ENCODE measurements around the gene SEMA5B. TPM values are rescaled to one million over a fixed set of nuclear protein-coding genes. Genes with fewer than 3 reads are reported as not detected.

The SEMA5B gene
- total and polyA plus RNA-seq, 7 donors = 0.08 to 1.1 (median 0.43) TPM

DNA sequence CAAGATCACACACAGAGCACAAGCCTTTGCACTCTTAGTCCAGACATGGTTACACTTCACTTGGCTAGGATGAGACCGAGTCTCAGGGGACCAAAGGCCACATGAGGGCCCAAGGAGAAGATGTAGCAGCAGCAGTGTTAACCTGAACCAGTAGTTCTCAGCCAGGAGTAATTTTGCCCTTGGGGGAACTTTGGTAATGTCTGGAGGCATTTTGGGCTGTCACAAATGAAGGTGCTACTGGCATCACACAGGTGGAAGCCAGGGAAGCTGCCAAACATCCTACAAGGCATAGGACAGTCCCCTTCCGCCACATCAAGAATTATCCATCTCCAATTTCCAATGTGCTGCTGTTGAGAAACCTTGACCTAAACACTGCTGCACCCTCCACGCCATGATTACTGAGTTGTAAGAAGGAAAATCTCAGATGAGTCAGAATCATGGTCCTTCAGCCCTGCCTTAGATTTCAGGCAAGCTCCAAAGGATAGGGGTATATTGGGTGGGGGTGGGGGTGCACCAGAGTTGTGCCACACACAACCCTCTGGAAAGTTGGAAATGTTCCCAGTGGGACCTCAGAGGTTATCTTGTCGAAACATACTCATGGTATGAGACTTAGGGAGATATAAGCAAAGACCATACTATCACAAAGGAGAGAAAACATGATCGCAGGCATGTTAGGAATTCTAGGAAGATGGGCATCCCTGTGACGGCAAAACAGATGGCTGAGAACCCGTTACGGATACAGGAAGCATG is 36.2 kb downstream of the SEMA5B start:
- ATAC-seq (no peak), DNase-seq (peak in 1 of 2 donors; percentile 6)
- Histone ChIP-seq H3K4me3 (no peak overlapping the region), H3K4me1 (no peaks in the 10 kb centered on the region), H3K9me3 (no peaks in the 10 kb centered on the region), H3K27ac (no peak overlapping the region), H3K27me3 (ENCODE audit: insufficient read depth in 3 of 3, low read length in 2 of 3) (peaks cover 0 to 52% (median 5%) of the 10 kb centered on the region in 3 donors), H3K36me3 (ENCODE audit: insufficient read depth in 1 of 2, low read depth in 1 of 2) (no peaks in the 10 kb centered on the region)
- intact Hi-C loops (cut with DNase I) = no loop called here
- TF ChIP-seq, protein P1, sequence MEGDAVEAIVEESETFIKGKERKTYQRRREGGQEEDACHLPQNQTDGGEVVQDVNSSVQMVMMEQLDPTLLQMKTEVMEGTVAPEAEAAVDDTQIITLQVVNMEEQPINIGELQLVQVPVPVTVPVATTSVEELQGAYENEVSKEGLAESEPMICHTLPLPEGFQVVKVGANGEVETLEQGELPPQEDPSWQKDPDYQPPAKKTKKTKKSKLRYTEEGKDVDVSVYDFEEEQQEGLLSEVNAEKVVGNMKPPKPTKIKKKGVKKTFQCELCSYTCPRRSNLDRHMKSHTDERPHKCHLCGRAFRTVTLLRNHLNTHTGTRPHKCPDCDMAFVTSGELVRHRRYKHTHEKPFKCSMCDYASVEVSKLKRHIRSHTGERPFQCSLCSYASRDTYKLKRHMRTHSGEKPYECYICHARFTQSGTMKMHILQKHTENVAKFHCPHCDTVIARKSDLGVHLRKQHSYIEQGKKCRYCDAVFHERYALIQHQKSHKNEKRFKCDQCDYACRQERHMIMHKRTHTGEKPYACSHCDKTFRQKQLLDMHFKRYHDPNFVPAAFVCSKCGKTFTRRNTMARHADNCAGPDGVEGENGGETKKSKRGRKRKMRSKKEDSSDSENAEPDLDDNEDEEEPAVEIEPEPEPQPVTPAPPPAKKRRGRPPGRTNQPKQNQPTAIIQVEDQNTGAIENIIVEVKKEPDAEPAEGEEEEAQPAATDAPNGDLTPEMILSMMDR (IDR thresholded peaks at IDR 0.05) = no peak
- WGBS, 3 donors = 51 to 63% (median 55%) methylated on average over 8 of the region's 8 CpGs

GRCh38 chr3:122989856-122990575 is 37.5 kb downstream of the SEMA5B start:
- no peak for ATAC-seq
- no peak overlapping the region for H3K4me3 ChIP-seq
- no peak overlapping the region for H3K27ac ChIP-seq
- TF ChIP-seq, protein P1 (IDR thresholded peaks at IDR 0.05) = no peak
- WGBS, 3 donors = 92 to 95% (median 93%) methylated on average over 4 of the region's 4 CpGs
- intact Hi-C loops (cut with DNase I) = no loop called here
- H3K9me3 ChIP-seq = no peaks in the 10 kb centered on the region
- H3K36me3 ChIP-seq (ENCODE audit: insufficient read depth in 1 of 2, low read depth in 1 of 2) = no peaks in the 10 kb centered on the region
- no peaks in the 10 kb centered on the region for H3K4me1 ChIP-seq
- peaks cover 0 to 55% (median 5%) of the 10 kb centered on the region in 3 donors for H3K27me3 ChIP-seq (ENCODE audit: insufficient read depth in 3 of 3, low read length in 2 of 3)
- peak in 1 of 2 donors; percentile 6 for DNase-seq

DNA sequence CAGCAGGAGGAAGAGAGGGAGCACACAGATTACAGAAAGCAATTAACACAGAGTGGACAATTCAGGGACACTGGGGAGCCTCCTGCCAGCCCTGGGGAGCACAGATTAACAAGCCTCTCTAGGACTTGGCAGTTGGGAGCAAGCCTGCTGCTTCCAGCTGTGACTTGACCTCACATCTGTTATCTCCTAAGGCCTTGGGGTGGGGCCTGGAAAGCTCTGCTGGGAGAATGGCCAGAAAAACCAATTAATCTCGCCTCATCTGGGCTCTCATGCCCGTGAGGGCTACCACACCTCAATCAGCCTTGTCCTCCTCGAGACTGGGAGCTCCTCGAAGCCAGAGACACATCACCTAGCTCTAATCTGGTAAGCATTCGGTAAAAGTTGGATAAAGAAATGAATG is 39.1 kb downstream of the SEMA5B start:
- 27 to 46% (median 45%) methylated on average over 5 of the region's 5 CpGs for WGBS, 3 donors
- intact Hi-C loops (cut with DNase I) = no loop called here
- no peak overlapping the region for H3K27ac ChIP-seq
- ATAC-seq (no peak), DNase-seq (no peak)
- H3K4me3 ChIP-seq = no peak overlapping the region
- TF ChIP-seq, protein P1 (IDR thresholded peaks at IDR 0.05) = no peak
- peaks cover 0 to 55% (median 7%) of the 10 kb centered on the region in 3 donors for H3K27me3 ChIP-seq (ENCODE audit: insufficient read depth in 3 of 3, low read length in 2 of 3)
- H3K9me3 ChIP-seq = no peaks in the 10 kb centered on the region
- no peaks in the 10 kb centered on the region for H3K36me3 ChIP-seq (ENCODE audit: insufficient read depth in 1 of 2, low read depth in 1 of 2)
- H3K4me1 ChIP-seq = no peaks in the 10 kb centered on the region

- no peak overlapping the region for H3K4me3 ChIP-seq
- H3K27ac ChIP-seq = no peak overlapping the region
- intact Hi-C loops (cut with DNase I) = no loop called here
- no peak for DNase-seq
- H3K4me1 ChIP-seq = peaks cover 4% of the 10 kb centered on the region
- H3K27me3 ChIP-seq (ENCODE audit: insufficient read depth in 3 of 3, low read length in 2 of 3) = peaks cover 0 to 50% (median 7%) of the 10 kb centered on the region in 3 donors
- no peak for ATAC-seq
- TF ChIP-seq, protein P1 (IDR thresholded peaks at IDR 0.05) = no peak
- H3K36me3 ChIP-seq (ENCODE audit: insufficient read depth in 1 of 2, low read depth in 1 of 2) = no peaks in the 10 kb centered on the region
- no peaks in the 10 kb centered on the region for H3K9me3 ChIP-seq
- WGBS, 3 donors = 68 to 90% (median 80%) methylated on average over 3 of the region's 3 CpGs
Measured at GRCh38 chr3:122987736-122988319, 39.7 kb downstream of the SEMA5B start.

Measured in psoas muscle (tissue), 8 donors.